Measurements from ENCODE around the gene MCRIP2. TPM values are rescaled to one million over a fixed set of nuclear protein-coding genes. Genes with fewer than 3 reads are reported as not detected.
A peak's percentile ranks its signal among the peaks of the same experiment; 100 is the strongest.

Gene MCRIP2
- total and polyA plus RNA-seq, 2 experiments from 2014 or later, result 64.3 to 67.7 TPM

- TF ChIP-seq ZNF462 (CRISPR knock-in tag; IDR thresholded peaks at IDR 0.05), result no peak
- no peak for TF ChIP-seq CREB1 (CRISPR knock-in tag; IDR thresholded peaks at IDR 0.05; ENCODE audit: low read depth)
- no peak for TF ChIP-seq EZH2phosphoT487 (IDR thresholded peaks at IDR 0.05; ENCODE audit: unreplicated experiment)
- no peak for TF ChIP-seq ZNF331 (CRISPR knock-in tag; IDR thresholded peaks at IDR 0.05; ENCODE audit: low read depth)
- no peak for TF ChIP-seq EZH2 (IDR thresholded peaks at IDR 0.05; ENCODE audit: low read depth, unreplicated experiment)
These were observed 28.0 kb downstream of the MCRIP2 start (continued) for GRCh38 chr16:669666-670065.

GRCh38 chr16:670485-671352 lies 29.1 kb downstream of the MCRIP2 start:
- Histone ChIP-seq H3K9me2 (ENCODE audit: insufficient read depth) (no peaks in the 10 kb centered on the region), H3K27me3 (ENCODE audit: insufficient read depth) (no peaks in the 10 kb centered on the region), H3K79me2 (replicated peaks; ENCODE audit: insufficient read depth) (peaks cover 16% of the 10 kb centered on the region), H3K4me2 (no peak overlapping the region), H3F3A (replicated peaks; ENCODE audit: low read depth) (peaks cover 19% of the 10 kb centered on the region; the same call in 1 of the 2 replicates), H4K20me1 (replicated peaks; ENCODE audit: insufficient read depth) (peaks cover 3% of the 10 kb centered on the region), H3K27ac (ENCODE audit: low read depth) (no peak overlapping the region), H3K36me3 (ENCODE audit: insufficient read depth) (peaks cover 11% of the 10 kb centered on the region; the same call in 1 of the 2 replicates), H2AFZ (no peak overlapping the region), H3K4me1 (ENCODE audit: insufficient read depth) (no peaks in the 10 kb centered on the region), H3K4me3 (no peak overlapping the region)
- H3K4me1 Mint-ChIP-seq, result peaks cover 6% of the 10 kb centered on the region; the same call in 1 of the 3 replicates
- H3K27me3 Mint-ChIP-seq (ENCODE audit: insufficient read depth, low read depth, poor library complexity), result peaks cover 6% of the 10 kb centered on the region
- H3K36me3 Mint-ChIP-seq (ENCODE audit: low read depth), result peaks cover 21% of the 10 kb centered on the region
- peak overlapping the region; percentile 38; the same call in 1 of the 3 replicates for H3K4me3 Mint-ChIP-seq
- DNase-seq (ENCODE audit: low spot score), result no peak
- H3K9me3 Mint-ChIP-seq, result no peaks in the 10 kb centered on the region; the same call in 2 of the 3 replicates
- H3K27ac Mint-ChIP-seq, result no peak overlapping the region
- no peak for TF ChIP-seq POLR2AphosphoS5 (IDR thresholded peaks at IDR 0.05; ENCODE audit: low read depth)
- no peak for TF ChIP-seq CREB1 (CRISPR knock-in tag; IDR thresholded peaks at IDR 0.05; ENCODE audit: low read depth)
- no peak for TF ChIP-seq STAT1 (IDR thresholded peaks at IDR 0.05; ENCODE audit: unreplicated experiment)
- no peak for TF ChIP-seq ZNF462 (CRISPR knock-in tag; IDR thresholded peaks at IDR 0.05)
- no peak for ATAC-seq

All from GM23338 (cell line).